Stimulated activated CD4-positive, alpha-beta T cell treated with anti-CD3 and anti-CD28 coated beads, Interleukin-4, amount 100 ng/mL, for 1 hour (primary cell): Measurements from ENCODE around the gene SAMD10.
A peak's percentile ranks its signal among the peaks of the same experiment; 100 is the strongest.
"Not testable (repeated sequence)": the region's sequence is repeated elsewhere in the genome, so short reads cannot be mapped to it uniquely, and the experiment has no call there.

Experiments
- DNase-seq: peaks from one replicate; pipeline ENCODE4 v3.0.0-alpha.2; 2020

Gene SAMD10

DNA sequence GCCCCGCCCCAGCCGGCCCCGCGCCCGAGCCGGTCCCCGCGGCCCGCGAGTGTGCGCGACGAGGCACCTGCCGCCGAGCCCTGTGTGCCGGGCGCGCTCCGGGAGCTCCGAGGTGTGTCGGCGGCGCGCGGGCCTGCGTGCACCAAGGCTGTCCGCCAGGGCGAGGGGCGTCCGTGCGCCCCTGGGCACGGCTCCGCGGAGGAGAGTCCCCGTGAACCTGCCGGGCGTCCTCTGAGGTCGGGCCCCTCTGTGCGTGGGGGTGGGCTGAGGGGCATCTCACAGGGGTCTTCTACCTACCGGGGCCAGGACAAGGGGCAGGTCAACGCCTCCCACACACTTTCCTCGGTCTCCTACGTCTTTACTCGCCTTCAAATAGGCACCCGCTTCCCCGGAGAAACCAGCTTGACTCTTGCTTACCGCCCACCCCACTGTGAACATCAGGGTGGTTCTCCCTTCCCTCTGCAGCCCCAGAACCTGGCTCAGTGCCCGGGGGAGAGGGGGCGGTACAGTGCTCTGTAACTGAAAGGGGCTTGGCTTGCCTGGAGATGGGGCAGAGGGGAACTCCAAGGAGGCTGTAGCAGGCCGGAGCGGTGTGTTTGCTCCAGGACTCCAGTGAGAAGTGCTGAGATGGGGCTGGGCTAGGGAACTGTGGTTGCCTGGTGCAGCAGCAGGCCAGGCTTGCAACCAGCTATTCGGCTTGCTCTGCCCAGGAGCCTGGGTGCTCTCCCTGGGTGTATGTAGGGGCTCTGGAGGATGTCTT lies at the start of gene SAMD10:
Gene SAMD10 (minus strand): TSS at position 86 of the 760 bp plus-strand sequence. CDS start 175 bp downstream, outside the sequence.
- peak; percentile 90 for DNase-seq

- no peak for DNase-seq
Measured at GRCh38 chr20:64027981-64028685, 48.7 kb upstream of the SAMD10 start.

DNA sequence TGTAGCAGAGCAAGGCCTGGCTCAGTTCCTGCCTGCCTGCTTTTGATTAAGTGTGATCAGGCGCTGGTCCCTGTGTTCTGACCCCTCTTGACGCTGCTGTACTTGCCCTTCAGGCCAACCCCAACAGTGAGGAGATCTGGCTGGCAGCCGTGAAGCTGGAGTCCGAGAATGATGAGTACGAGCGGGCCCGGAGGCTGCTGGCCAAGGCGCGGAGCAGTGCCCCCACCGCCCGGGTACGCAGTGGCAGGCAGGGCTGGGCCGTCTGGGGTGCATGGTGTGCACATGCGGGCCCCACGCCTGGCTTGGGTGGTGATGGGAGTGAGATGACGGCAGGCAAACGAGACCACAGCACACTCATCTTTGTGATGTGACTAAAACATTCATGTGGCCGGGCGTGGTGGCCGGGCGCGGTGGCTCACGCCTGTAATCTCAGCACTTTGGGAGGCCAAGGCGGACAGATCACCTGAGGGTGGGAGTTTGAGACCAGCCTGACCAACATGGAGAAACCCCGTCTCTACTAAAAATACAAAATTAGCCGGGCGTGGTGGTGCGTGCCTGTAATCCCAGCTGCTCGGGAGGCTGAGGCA lies 46.5 kb upstream of the SAMD10 start:
- DNase-seq: no peak

DNA sequence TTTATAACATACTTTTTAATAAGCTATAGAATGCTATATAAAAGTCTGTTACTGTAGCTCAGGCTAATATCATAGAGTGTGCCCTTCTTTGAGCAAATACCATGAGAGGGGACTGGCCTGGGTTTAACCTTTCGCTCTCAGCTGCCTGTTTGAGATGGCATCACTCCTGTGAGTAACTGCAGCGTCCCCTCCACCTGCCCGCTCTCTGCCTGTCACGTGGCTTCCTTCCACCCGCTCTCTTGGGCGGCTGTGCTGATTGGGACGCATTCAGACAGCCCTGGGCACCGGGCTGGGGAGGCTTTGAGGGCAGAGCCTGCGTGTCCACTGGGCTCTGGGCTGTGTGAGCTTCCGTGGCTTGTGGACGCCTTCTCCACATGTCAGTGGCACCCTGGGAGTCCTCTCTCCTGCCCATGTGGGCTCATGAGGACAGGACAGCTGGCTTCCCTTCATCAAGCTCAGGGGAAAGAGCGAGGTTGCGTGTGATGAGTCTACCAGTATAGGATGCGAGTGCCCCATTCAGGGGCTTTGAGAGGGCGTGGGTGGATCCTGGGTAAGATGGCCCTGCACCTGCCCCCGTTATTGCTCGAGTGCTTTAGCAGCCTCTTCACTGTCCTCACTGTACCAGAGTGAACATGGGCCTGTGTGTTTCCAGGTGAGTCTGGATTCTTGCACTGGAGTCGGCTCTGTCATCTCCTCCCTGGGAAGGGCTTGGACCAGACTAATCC lies 45.8 kb upstream of the SAMD10 start:
- DNase-seq: no peak

DNA sequence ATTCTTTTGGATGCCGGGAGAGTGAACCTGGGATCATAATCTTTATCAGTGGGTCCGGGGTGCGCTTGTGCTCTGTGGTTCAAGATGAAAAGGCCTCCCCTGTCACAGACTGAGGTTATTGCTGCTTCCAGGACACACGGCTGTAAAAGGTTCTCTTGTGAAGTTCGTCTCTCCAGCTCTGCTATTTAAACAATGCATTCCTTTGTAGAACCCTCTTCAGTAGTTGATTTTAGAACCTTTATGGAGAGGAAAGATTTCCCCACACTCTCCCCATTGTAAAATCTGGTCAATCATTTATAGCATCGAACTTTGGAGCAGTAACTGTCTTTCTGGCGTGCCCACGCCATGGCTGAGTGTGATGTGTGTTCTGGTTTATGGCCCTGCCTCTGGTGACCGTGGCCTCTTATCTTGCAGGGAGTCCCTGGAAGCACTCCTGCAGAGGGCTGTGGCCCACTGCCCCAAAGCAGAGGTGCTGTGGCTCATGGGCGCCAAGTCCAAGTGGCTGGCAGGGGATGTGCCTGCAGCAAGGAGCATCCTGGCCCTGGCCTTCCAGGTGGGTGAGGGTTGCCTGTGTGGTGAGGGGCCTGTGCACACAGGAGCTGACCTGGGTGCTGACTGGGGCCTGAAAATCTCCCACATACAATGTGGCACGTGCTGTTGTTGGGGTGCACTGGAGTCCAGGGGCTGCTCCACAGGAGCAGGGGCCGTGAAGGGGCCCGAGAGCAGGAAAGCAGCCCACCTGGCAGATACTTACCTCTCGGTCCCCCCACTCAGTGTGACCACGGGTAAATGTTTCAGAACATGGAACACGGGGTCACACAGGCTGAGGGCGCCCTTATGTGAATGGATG lies 44.9 kb upstream of the SAMD10 start:
- DNase-seq: no peak

- no peak for DNase-seq
Measured at GRCh38 chr20:64023361-64024140, 44.1 kb upstream of the SAMD10 start.

GRCh38 chr20:64022671-64023360 lies 43.4 kb upstream of the SAMD10 start:
- DNase-seq: no peak

GRCh38 chr20:64021124-64021975 lies 41.9 kb upstream of the SAMD10 start:
- DNase-seq: no peak

GRCh38 chr20:64015635-64016034 lies 36.2 kb upstream of the SAMD10 start:
- DNase-seq: no peak

GRCh38 chr20:64012385-64013154 lies 33.1 kb upstream of the SAMD10 start:
- DNase-seq: not testable (repeated sequence)

- no peak for DNase-seq
Measured at GRCh38 chr20:64011366-64011779, 31.9 kb upstream of the SAMD10 start.

DNA sequence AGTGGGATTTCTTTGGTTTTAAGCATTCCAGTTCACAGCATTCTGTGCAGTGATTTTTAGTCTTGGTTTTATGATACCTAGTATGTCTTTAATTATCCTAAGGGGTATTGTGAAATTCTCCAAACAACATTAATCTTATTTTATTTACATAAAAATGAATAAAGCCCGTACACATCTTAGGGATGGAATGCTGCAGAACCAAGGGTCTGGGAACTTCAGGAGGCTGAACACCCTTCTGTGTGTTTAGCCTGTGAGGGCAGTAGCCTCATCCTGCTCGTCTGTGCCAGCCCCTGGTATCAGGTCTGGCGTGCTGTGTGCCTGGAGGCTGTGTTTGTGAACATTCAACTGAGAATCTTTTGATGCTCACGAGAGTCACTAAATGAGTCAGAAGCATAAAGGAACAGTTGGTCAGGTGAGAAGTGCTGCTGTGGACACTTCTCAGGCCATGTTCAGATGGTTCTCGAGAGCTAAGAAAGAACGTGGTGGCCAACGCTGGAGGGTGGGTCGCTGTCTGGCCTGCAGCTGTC lies 31.3 kb upstream of the SAMD10 start:
- DNase-seq: no peak

DNA sequence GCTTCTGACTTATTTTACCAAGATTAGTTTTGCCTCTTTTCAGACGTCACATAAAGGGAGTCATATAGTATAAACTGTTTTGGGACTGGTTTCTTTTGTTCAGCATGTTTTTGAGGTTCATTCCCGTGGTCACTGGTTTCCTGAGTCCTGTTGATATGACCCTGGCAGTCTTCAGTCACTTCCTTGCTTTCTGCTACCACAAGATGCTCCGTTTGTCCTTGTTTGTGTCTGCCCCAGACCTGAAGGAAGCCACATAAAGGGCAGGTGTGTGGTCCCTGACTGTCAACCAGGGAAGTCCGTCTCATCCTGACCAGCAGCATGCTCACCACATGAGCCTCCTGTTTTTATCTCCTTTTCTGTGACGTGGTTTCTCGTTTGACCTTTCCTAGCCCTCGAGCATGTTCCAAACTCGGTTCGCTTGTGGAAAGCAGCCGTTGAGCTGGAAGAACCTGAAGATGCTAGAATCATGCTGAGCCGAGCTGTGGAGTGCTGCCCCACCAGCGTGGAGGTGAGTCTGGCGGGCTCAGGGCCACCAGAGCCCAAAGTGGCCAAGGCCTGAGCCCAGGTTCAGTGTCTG lies 30.5 kb upstream of the SAMD10 start:
- no peak for DNase-seq

DNA sequence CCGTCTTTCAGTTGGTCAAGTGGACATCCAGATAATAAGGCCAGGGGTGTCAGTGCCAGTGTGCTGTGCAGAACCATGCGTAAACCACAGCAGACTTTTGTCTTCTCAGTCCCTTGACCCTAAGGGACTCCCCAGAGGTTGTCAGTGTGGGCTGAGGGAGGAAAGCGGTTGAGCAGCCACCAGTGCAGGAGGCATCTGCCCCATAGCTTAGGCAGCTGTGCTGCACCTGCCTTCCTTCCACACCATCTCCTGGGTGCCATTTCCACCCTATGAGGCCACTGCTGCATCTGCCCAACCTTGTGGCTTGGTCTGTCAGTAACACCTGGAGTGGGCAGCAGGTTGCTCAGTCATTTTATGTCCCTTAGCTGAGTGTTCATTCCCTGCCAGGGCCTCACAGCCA lies 27.5 kb upstream of the SAMD10 start:
- no peak for DNase-seq

- no peak for DNase-seq
Measured at GRCh38 chr20:64006490-64006889, 27.0 kb upstream of the SAMD10 start.

- DNase-seq: no peak
Measured at GRCh38 chr20:64005394-64005793, 26.0 kb upstream of the SAMD10 start.

DNA sequence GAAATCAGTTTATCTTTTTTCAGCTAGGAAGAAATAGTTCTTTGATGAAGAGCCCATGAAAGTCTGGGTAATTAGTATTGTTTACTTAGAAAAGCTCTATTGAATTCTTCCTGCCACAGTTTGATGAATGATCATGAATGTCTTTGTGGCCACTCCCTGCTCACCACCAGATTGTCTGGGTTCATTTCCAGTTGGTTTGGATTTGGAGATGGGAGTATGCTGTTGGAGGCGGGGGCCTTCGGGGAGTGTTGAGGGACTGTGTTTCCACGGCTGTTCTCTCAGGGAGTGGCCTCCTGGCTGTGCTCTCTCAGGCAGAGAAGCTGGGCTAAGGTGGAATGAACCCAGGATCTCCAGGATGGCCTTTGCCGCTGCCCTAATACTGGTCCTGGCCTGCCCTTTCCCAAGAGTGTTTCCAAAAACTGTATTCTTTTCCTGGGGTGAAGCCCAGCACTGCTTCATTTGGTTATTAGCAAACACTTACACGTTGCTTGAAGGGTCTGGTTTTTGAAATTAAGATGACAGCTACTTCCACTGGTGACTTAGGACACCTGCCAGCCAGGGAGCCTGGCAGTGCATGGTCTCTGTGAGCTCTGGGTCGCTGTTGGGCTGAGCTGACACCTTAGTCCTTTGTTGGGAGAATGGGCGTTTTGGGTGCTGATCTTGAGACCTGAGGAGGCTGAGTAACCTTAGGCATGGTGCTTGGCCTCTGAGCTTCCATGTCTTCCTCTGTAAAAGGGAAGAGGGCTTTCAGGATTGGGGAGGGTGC lies 24.7 kb upstream of the SAMD10 start:
- no peak for DNase-seq

GRCh38 chr20:64001607-64002011 lies 22.2 kb upstream of the SAMD10 start:
- DNase-seq: no peak
